ENCODE measurements around the gene TARBP1. TPM values are rescaled to one million over a fixed set of nuclear protein-coding genes. Genes with fewer than 3 reads are reported as not detected.
A peak's percentile ranks its signal among the peaks of the same experiment; 100 is the strongest.
"Not testable (repeated sequence)": the region's sequence is repeated elsewhere in the genome, so short reads cannot be mapped to it uniquely, and the experiment has no call there.

The TARBP1 gene
- polyA plus RNA-seq, 2 of the 4 experiments (the other 2 are of a cell fraction): 22.4 to 41.1 TPM

DNA sequence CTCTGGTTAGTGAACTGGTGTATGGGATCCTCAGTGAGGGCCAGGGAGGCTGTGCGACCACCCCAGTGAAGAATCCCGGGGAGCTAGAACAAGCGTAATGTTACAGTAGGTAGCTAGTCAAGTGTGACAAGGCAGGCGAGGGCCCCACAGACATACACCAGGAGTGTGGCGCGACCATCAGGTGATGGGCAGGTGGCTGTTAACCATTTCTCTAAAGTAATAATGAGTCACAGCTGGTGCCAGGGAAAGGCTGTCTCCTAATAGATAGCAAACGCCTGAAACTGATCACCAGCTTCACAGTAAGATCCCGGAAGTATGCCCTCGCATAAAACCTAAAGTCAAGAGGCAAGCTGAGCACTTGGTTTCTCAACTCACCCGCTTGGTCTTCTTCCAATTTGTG, 40.5 kb upstream of the TARBP1 start:
- no peak overlapping the region for H3K4me3 ChIP-seq
- no peak for ATAC-seq
- H3K4me1 ChIP-seq: peaks cover 56% of the 10 kb centered on the region
- no peak overlapping the region for H3K4me2 ChIP-seq
- ChIA-PET POLR2A (interaction anchor here (0.8 kb wide), 1 partner anchor 92 kb away, joined by 3 read pairs; no protein-coding TSS in a partner anchor), CTCF (interaction anchor here (1.3 to 2.9 kb wide), 7 partner anchors 11 to 574 kb away, joined by 3 to 14 read pairs (median 5); no protein-coding TSS in a partner anchor)
- H3K27ac ChIP-seq: peak overlapping the region in 1 of 2 experiments; percentile 91; a peak in 3 of 6 replicates
- WGBS (ENCODE audit: missing lambda C conversion rate): 80% methylated on average over 10 of the region's 10 CpGs
- TF ChIP-seq ZSCAN20 (CRISPR knock-in tag; IDR thresholded peaks at IDR 0.05): no peak
- TF ChIP-seq PBX3 (IDR thresholded peaks at IDR 0.05): no peak
- TF ChIP-seq HOXA7 (CRISPR knock-in tag; IDR thresholded peaks at IDR 0.05): no peak
- TF ChIP-seq TFCP2L1 (CRISPR knock-in tag; IDR thresholded peaks at IDR 0.05): no peak
- TF ChIP-seq RARB (CRISPR knock-in tag; IDR thresholded peaks at IDR 0.05): no peak
- no peak for TF ChIP-seq HEYL (CRISPR knock-in tag; IDR thresholded peaks at IDR 0.05)
- TF ChIP-seq FOSL2 (IDR thresholded peaks at IDR 0.05): no peak
- no peak for TF ChIP-seq FOSL2 (CRISPR knock-in tag; IDR thresholded peaks at IDR 0.05)
- no peak for FAIRE-seq
- H3K9me3 ChIP-seq: no peaks in the 10 kb centered on the region
- no peak for DNase-seq (ENCODE audit: low read depth in 1 of 2, low spot score in 1 of 2)

GRCh38 chr1:234518876-234519275, 39.9 kb upstream of the TARBP1 start:
- no peak for FAIRE-seq
- H3K4me1 ChIP-seq: peaks cover 50% of the 10 kb centered on the region

GRCh38 chr1:234518086-234518485, 39.1 kb upstream of the TARBP1 start:
- ATAC-seq; H3K9me3 ChIP-seq; POLR2A ChIA-PET; H3K4me2 ChIP-seq; H3K4me3 ChIP-seq; FAIRE-seq; DNase-seq (ENCODE audit: low read depth in 1 of 2, low spot score in 1 of 2): not testable (repeated sequence)
- peaks cover 46% of the 10 kb centered on the region for H3K4me1 ChIP-seq
- CTCF ChIA-PET: interaction anchor here (2.3 to 2.9 kb wide), 3 partner anchors 9 to 576 kb away, joined by 9 to 14 read pairs (median 10); no protein-coding TSS in a partner anchor
- peak overlapping the region in 1 of 2 experiments; percentile 91; a peak in 1 of 6 replicates for H3K27ac ChIP-seq
- 75% methylated on average over 10 of the region's 10 CpGs for WGBS (ENCODE audit: missing lambda C conversion rate)

More at GRCh38 chr1:234518876-234519275, 39.9 kb upstream of the TARBP1 start:
- no peak overlapping the region for H3K4me2 ChIP-seq
- peak overlapping the region in 1 of 2 experiments; percentile 91; a peak in 3 of 6 replicates for H3K27ac ChIP-seq
- H3K9me3 ChIP-seq: no peaks in the 10 kb centered on the region
- ChIA-PET POLR2A (interaction anchor here (0.8 kb wide), 1 partner anchor 93 kb away, joined by 3 read pairs; no protein-coding TSS in a partner anchor), CTCF (interaction anchor here (1.3 to 2.9 kb wide), 7 partner anchors 10 to 575 kb away, joined by 3 to 14 read pairs (median 5); no protein-coding TSS in a partner anchor)
- 96% methylated on average over 10 of the region's 10 CpGs for WGBS (ENCODE audit: missing lambda C conversion rate)
- DNase-seq (ENCODE audit: low read depth in 1 of 2, low spot score in 1 of 2): no peak
- H3K4me3 ChIP-seq: no peak overlapping the region
- no peak for ATAC-seq
- no peak for TF ChIP-seq RNF2 (IDR thresholded peaks at IDR 0.05; ENCODE audit: borderline replicate concordance, low read depth)
- no peak for TF ChIP-seq GATA3 (IDR thresholded peaks at IDR 0.05; ENCODE audit: borderline replicate concordance)
- no peak for TF ChIP-seq RCOR1 (IDR thresholded peaks at IDR 0.05; ENCODE audit: low read depth, low read length)
- no peak for TF ChIP-seq POLR2AphosphoS2 (conservative IDR thresholded peaks at IDR 0.05; ENCODE audit: low read length)
- TF ChIP-seq HEYL (CRISPR knock-in tag; IDR thresholded peaks at IDR 0.05): no peak
- TF ChIP-seq JUN (IDR thresholded peaks at IDR 0.05): no peak
- no peak for TF ChIP-seq FOSL2 (IDR thresholded peaks at IDR 0.05)
- no peak for TF ChIP-seq FOSL2 (CRISPR knock-in tag; IDR thresholded peaks at IDR 0.05)
- no peak for TF ChIP-seq FOSB (CRISPR knock-in tag; IDR thresholded peaks at IDR 0.05)
- TF ChIP-seq SREBF2 (IDR thresholded peaks at IDR 0.05): no peak

GRCh38 chr1:234517110-234517802, 38.3 kb upstream of the TARBP1 start:
- CTCF ChIA-PET: interaction anchor here (0.8 to 2.9 kb wide), 3 partner anchors 9 to 22 kb away, joined by 3 to 14 read pairs (median 10); no protein-coding TSS in a partner anchor
- no peaks in the 10 kb centered on the region for H3K9me3 ChIP-seq
- no peak for ATAC-seq
- POLR2A ChIA-PET: no interaction called here
- peaks cover 38% of the 10 kb centered on the region for H3K4me1 ChIP-seq
- peak overlapping the region in 1 of 2 experiments; percentile 32; a peak in 4 of 6 replicates for H3K27ac ChIP-seq
- no peak overlapping the region for H3K4me3 ChIP-seq
- 78% methylated on average over 9 of the region's 9 CpGs for WGBS (ENCODE audit: missing lambda C conversion rate)
- TF ChIP-seq, protein P1, sequence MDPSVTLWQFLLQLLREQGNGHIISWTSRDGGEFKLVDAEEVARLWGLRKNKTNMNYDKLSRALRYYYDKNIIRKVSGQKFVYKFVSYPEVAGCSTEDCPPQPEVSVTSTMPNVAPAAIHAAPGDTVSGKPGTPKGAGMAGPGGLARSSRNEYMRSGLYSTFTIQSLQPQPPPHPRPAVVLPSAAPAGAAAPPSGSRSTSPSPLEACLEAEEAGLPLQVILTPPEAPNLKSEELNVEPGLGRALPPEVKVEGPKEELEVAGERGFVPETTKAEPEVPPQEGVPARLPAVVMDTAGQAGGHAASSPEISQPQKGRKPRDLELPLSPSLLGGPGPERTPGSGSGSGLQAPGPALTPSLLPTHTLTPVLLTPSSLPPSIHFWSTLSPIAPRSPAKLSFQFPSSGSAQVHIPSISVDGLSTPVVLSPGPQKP (IDR thresholded peaks at IDR 0.05; ENCODE audit: low read depth, low read length): no peak
- TF ChIP-seq TFCP2L1 (CRISPR knock-in tag; IDR thresholded peaks at IDR 0.05) (no peak), ATOH8 (CRISPR knock-in tag; IDR thresholded peaks at IDR 0.05; ENCODE audit: low read depth) (no peak)
- no peak overlapping the region for H3K4me2 ChIP-seq
- FAIRE-seq: no peak
- DNase-seq (ENCODE audit: low read depth in 1 of 2, low spot score in 1 of 2): no peak
